MV-4-11 (cell line): ENCODE measurements around the gene PARVA.

ENCODE experiments used
- DNase-seq: peaks from one replicate; lab custom pipeline; 2025; lab: John Stamatoyannopoulos, UW

PARVA gene

GRCh38 chr11:12556788-12557384 lies 179.5 kb downstream of the PARVA start:
- no peak for DNase-seq

- DNase-seq: no peak
Measured at GRCh38 chr11:12559011-12559410, 181.6 kb downstream of the PARVA start.

GRCh38 chr11:12560362-12560761 lies 183.0 kb downstream of the PARVA start:
- no peak for DNase-seq

- no peak for DNase-seq
Measured at GRCh38 chr11:12560861-12561260, 183.5 kb downstream of the PARVA start.

GRCh38 chr11:12564012-12564411 lies 186.6 kb downstream of the PARVA start:
- DNase-seq: no peak

GRCh38 chr11:12565406-12565805 lies 188.0 kb downstream of the PARVA start:
- no peak for DNase-seq

GRCh38 chr11:12567746-12568460 lies 190.5 kb downstream of the PARVA start:
- no peak for DNase-seq

- DNase-seq: no peak
Measured at GRCh38 chr11:12569499-12570425, 192.4 kb downstream of the PARVA start.

- no peak for DNase-seq
Measured at GRCh38 chr11:12573707-12574485, 196.5 kb downstream of the PARVA start.

GRCh38 chr11:12577725-12578644 lies 200.6 kb downstream of the PARVA start:
- no peak for DNase-seq

GRCh38 chr11:12581416-12581815 lies 204.0 kb downstream of the PARVA start:
- DNase-seq: no peak

GRCh38 chr11:12581923-12582322 lies 204.6 kb downstream of the PARVA start:
- no peak for DNase-seq
